ENCODE measurements around the gene RREB1. TPM values are rescaled to one million over a fixed set of nuclear protein-coding genes. Genes with fewer than 3 reads are reported as not detected.

The RREB1 gene
- total RNA-seq, 1 experiment from 2014 or later, result 61.6 TPM

GRCh38 chr6:7115543-7116231 is 7.9 kb downstream of the RREB1 start:
- intact Hi-C loops (cut with micrococcal nuclease; ENCODE audit: unreplicated experiment), result no loop called here
- Histone ChIP-seq H3K4me1 (ENCODE audit: insufficient read depth, low read length, poor library complexity, severe bottlenecking) (peaks cover 60% of the 10 kb centered on the region), H3K36me3 (ENCODE audit: insufficient read depth, low read length, poor library complexity, severe bottlenecking) (no peaks in the 10 kb centered on the region), H3K27ac (ENCODE audit: low read depth, low read length, poor library complexity, severe bottlenecking) (peak overlapping the region; percentile 21), H3K9me3 (ENCODE audit: low read depth, low read length, poor library complexity, severe bottlenecking) (no peaks in the 10 kb centered on the region), H3K4me3 (ENCODE audit: low read depth, low read length, poor library complexity, severe bottlenecking) (no peak overlapping the region), H3K27me3 (replicated peaks; ENCODE audit: insufficient read depth, low read depth, low read length, poor library complexity) (no peaks in the 10 kb centered on the region)
- ChIA-PET CTCF (no interaction called here), POLR2A (ENCODE audit: low non-redundant PET) (no interaction called here)
- no peak for DNase-seq (ENCODE audit: low spot score)
- TF ChIP-seq EZH2 (IDR thresholded peaks at IDR 0.05; ENCODE audit: borderline replicate concordance, low read depth, low read length, poor library complexity, severe bottlenecking) (no peak), CTCF (conservative IDR thresholded peaks at IDR 0.05; ENCODE audit: low read depth, low read length) (no peak)
- BruUV-seq (replicated peaks), result no TSS peak

GRCh38 chr6:7119272-7119801 is 11.6 kb downstream of the RREB1 start:
- intact Hi-C loops (cut with micrococcal nuclease; ENCODE audit: unreplicated experiment), result no loop called here
- CTCF ChIA-PET, result no interaction called here
- BruUV-seq (replicated peaks), result no TSS peak

GRCh38 chr6:7121700-7122241 is 14.0 kb downstream of the RREB1 start:
- intact Hi-C loops (cut with micrococcal nuclease; ENCODE audit: unreplicated experiment), result no loop called here
- no peak for DNase-seq (ENCODE audit: low spot score)
- no TSS peak for BruUV-seq (replicated peaks)
- no peaks in the 10 kb centered on the region for H3K9me3 ChIP-seq (ENCODE audit: low read depth, low read length, poor library complexity, severe bottlenecking)
- H3K4me1 ChIP-seq (ENCODE audit: insufficient read depth, low read length, poor library complexity, severe bottlenecking), result peaks cover 16% of the 10 kb centered on the region
- CTCF ChIA-PET, result no interaction called here
- H3K36me3 ChIP-seq (ENCODE audit: insufficient read depth, low read length, poor library complexity, severe bottlenecking), result peaks cover 9% of the 10 kb centered on the region
- TF ChIP-seq CTCF (conservative IDR thresholded peaks at IDR 0.05; ENCODE audit: low read depth, low read length), result no peak
- TF ChIP-seq EZH2 (IDR thresholded peaks at IDR 0.05; ENCODE audit: borderline replicate concordance, low read depth, low read length, poor library complexity, severe bottlenecking), result no peak
- no peak overlapping the region for H3K4me3 ChIP-seq (ENCODE audit: low read depth, low read length, poor library complexity, severe bottlenecking)
- no peak overlapping the region for H3K27ac ChIP-seq (ENCODE audit: low read depth, low read length, poor library complexity, severe bottlenecking)
- H3K27me3 ChIP-seq (replicated peaks; ENCODE audit: insufficient read depth, low read depth, low read length, poor library complexity), result no peaks in the 10 kb centered on the region
- POLR2A ChIA-PET (ENCODE audit: low non-redundant PET), result interaction anchor here (0.5 kb wide), 1 partner anchor 22 kb away, joined by 5 read pairs; no protein-coding TSS in a partner anchor

More at GRCh38 chr6:7119272-7119801, 11.6 kb downstream of the RREB1 start:
- TF ChIP-seq CTCF (conservative IDR thresholded peaks at IDR 0.05; ENCODE audit: low read depth, low read length), result no peak
- no peak for TF ChIP-seq EZH2 (IDR thresholded peaks at IDR 0.05; ENCODE audit: borderline replicate concordance, low read depth, low read length, poor library complexity, severe bottlenecking)
- no peaks in the 10 kb centered on the region for H3K27me3 ChIP-seq (replicated peaks; ENCODE audit: insufficient read depth, low read depth, low read length, poor library complexity)
- peaks cover 9% of the 10 kb centered on the region for H3K36me3 ChIP-seq (ENCODE audit: insufficient read depth, low read length, poor library complexity, severe bottlenecking)
- H3K4me3 ChIP-seq (ENCODE audit: low read depth, low read length, poor library complexity, severe bottlenecking), result no peak overlapping the region
- peaks cover 35% of the 10 kb centered on the region for H3K4me1 ChIP-seq (ENCODE audit: insufficient read depth, low read length, poor library complexity, severe bottlenecking)
- POLR2A ChIA-PET (ENCODE audit: low non-redundant PET), result no interaction called here
- DNase-seq (ENCODE audit: low spot score), result no peak
- no peak overlapping the region for H3K27ac ChIP-seq (ENCODE audit: low read depth, low read length, poor library complexity, severe bottlenecking)
- H3K9me3 ChIP-seq (ENCODE audit: low read depth, low read length, poor library complexity, severe bottlenecking), result no peaks in the 10 kb centered on the region
